ENCODE results near the gene AP2A2. TPM values are rescaled to one million over a fixed set of nuclear protein-coding genes. Genes with fewer than 3 reads are reported as not detected.
A peak's percentile ranks its signal among the peaks of the same experiment; 100 is the strongest.

The AP2A2 gene
- total RNA-seq, 4 donors from 2014 or later = 21.2 to 26.1 (median 25.7) TPM

DNA sequence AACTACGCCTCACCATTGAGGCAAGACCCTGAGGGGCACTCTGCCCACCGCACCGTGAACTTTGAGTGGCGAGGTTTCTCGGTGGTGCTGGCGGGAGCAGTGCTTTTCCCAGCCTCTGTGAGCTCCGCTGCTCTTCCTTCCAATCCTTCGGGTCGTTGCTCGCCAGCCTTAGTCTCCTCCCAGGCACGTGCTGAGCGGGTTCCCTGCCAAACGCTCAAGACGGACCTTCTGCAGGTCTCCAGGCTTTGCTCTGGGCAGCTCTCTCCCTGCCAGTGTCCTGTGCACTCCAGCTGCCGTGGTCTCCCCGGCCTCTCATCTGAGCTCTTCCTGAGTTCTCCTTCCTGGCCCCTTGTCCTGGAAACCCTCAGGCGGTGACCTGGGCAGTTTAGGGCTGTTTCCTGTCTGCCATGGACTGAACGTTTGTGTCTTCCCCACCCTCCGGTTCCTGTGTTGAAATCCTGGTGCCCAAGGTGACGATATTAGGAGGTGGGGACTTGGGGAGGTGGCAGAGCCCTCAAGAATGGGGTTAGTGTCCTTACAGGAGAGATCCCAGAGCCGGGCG is 122.0 kb downstream of the AP2A2 start:
- no peak overlapping the region for H3K27ac ChIP-seq
- ATAC-seq = no peak
- H3K9me3 ChIP-seq = no peaks in the 10 kb centered on the region
- no peak overlapping the region for H3K4me3 ChIP-seq
- TF ChIP-seq POLR2A (IDR thresholded peaks at IDR 0.05) = no peak
- TF ChIP-seq, protein P1, sequence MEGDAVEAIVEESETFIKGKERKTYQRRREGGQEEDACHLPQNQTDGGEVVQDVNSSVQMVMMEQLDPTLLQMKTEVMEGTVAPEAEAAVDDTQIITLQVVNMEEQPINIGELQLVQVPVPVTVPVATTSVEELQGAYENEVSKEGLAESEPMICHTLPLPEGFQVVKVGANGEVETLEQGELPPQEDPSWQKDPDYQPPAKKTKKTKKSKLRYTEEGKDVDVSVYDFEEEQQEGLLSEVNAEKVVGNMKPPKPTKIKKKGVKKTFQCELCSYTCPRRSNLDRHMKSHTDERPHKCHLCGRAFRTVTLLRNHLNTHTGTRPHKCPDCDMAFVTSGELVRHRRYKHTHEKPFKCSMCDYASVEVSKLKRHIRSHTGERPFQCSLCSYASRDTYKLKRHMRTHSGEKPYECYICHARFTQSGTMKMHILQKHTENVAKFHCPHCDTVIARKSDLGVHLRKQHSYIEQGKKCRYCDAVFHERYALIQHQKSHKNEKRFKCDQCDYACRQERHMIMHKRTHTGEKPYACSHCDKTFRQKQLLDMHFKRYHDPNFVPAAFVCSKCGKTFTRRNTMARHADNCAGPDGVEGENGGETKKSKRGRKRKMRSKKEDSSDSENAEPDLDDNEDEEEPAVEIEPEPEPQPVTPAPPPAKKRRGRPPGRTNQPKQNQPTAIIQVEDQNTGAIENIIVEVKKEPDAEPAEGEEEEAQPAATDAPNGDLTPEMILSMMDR (IDR thresholded peaks at IDR 0.05 in 4 of 5, conservative IDR thresholded peaks at IDR 0.05 in 1 of 5) = no peak
- in situ Hi-C loops (cut with MboI; ENCODE audit: low sequenced_read_pairs in 4 of 4) (no loop called here), intact Hi-C loops (cut with DNase I; ENCODE audit: low total_unique reads) (no loop called here)
- H3K4me1 ChIP-seq = no peaks in the 10 kb centered on the region
- H3K36me3 ChIP-seq = no peaks in the 10 kb centered on the region
- DNase-seq = no peak
- peaks cover 9 to 25% (median 15%) of the 10 kb centered on the region in 3 donors for H3K27me3 ChIP-seq

DNA sequence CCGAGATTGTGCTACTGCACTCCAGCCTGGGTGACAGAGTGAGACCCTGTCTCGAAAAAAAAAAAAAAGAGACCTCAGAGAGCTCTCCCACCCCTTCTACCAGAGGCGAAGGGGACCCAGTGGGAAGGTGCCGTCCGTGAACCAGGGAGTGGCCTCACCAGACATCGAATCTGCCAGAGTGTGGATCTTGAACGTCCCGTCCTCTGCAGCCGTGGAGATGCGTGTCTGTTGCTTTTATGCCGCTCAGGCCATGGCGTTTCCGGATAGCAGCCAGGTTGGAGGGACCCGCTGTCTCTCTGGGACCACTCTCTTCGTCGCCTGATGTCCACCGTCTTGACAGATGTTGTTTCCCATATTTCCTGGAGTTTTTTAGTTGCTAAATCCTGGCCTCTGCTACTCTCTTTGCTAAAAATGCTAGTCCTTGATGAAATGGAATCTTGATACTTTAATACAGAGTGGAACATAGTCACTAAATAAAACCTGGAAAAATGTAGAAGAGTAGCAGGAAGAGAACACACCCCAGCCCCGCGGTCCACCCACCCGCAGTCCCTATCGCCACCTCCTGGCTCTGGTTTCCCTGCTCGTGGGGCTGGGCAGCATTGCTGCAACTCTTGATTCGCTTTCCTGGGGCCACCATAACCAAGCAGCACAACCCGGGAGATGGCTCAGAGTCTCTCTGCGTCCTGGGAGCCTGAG is 122.9 kb downstream of the AP2A2 start:
- Histone ChIP-seq H3K27me3 (peaks cover 13 to 31% (median 18%) of the 10 kb centered on the region in 3 donors), H3K4me3 (no peak overlapping the region), H3K36me3 (no peaks in the 10 kb centered on the region), H3K9me3 (no peaks in the 10 kb centered on the region), H3K4me1 (no peaks in the 10 kb centered on the region), H3K27ac (no peak overlapping the region)
- TF ChIP-seq, protein P1 (IDR thresholded peaks at IDR 0.05 in 4 of 5, conservative IDR thresholded peaks at IDR 0.05 in 1 of 5) = no peak
- TF ChIP-seq POLR2A (IDR thresholded peaks at IDR 0.05) = no peak
- in situ Hi-C loops (cut with MboI; ENCODE audit: low sequenced_read_pairs in 4 of 4) (no loop called here), intact Hi-C loops (cut with DNase I; ENCODE audit: low total_unique reads) (no loop called here)
- ATAC-seq = no peak
- DNase-seq = no peak

DNA sequence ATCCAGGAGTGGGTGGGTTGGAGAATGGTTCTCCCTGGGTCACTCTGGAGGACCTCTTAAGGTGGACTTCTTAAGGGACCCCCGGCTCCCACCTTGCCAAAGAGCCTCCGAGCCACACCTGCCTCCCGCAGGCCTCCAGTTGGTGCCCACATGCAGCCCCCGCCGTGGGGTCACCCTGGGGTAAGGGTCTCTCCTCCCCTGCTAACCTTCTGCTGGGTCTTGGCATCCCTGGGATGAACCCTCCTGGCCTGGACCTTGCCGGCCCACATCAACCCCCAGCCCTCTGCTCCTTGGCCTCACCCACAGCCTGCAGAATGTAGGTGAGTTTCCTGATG is 123.4 kb downstream of the AP2A2 start:
- Histone ChIP-seq H3K9me3 (no peaks in the 10 kb centered on the region), H3K27ac (no peak overlapping the region), H3K36me3 (no peaks in the 10 kb centered on the region), H3K4me1 (no peaks in the 10 kb centered on the region), H3K4me3 (no peak overlapping the region), H3K27me3 (peaks cover 16 to 36% (median 23%) of the 10 kb centered on the region in 3 donors)
- ATAC-seq (no peak), DNase-seq (no peak)
- no peak for TF ChIP-seq POLR2A (IDR thresholded peaks at IDR 0.05)
- TF ChIP-seq, protein P1 (IDR thresholded peaks at IDR 0.05 in 4 of 5, conservative IDR thresholded peaks at IDR 0.05 in 1 of 5) = no peak
- intact Hi-C loops (cut with DNase I; ENCODE audit: low total_unique reads) (no loop called here), in situ Hi-C loops (cut with MboI; ENCODE audit: low sequenced_read_pairs in 4 of 4) (no loop called here)

DNA sequence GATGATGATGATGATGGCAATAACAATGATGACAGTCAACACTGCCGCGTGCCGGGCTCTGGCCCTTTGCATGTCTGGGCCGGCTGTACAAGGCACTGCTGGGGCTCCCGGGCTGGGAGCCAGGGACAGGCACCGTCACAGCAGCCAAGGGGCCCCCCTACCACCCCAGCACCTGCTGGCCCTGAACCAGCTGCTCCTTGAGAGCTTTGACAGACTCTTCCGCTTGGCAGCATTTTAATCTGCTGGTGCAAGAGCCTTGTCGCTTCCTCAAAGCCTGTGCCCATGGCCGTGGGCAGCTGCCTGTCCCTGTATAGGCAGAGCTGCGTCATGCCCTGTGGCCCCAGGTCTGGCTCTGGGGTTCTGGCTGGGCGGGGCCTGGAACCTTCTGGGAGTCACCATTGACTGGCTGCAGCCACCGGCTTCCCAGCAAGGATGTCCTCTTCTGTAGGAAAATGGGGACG is 123.8 kb downstream of the AP2A2 start:
- H3K4me3 ChIP-seq = no peak overlapping the region
- H3K27ac ChIP-seq = no peak overlapping the region
- TF ChIP-seq, protein P1 (IDR thresholded peaks at IDR 0.05 in 4 of 5, conservative IDR thresholded peaks at IDR 0.05 in 1 of 5) = no peak
- TF ChIP-seq POLR2A (IDR thresholded peaks at IDR 0.05) = no peak
- no peak for ATAC-seq
- in situ Hi-C loops (cut with MboI; ENCODE audit: low sequenced_read_pairs in 4 of 4) (no loop called here), intact Hi-C loops (cut with DNase I; ENCODE audit: low total_unique reads) (no loop called here)
- H3K36me3 ChIP-seq = no peaks in the 10 kb centered on the region
- no peaks in the 10 kb centered on the region for H3K9me3 ChIP-seq
- H3K4me1 ChIP-seq = no peaks in the 10 kb centered on the region
- peak in 1 of 2 donors; percentile 10 for DNase-seq
- H3K27me3 ChIP-seq = peaks cover 20 to 40% (median 27%) of the 10 kb centered on the region in 3 donors
